OCI-LY7 (cell line): Measurements from ENCODE around the gene THUMPD3. TPM values are rescaled to one million over a fixed set of nuclear protein-coding genes. Genes with fewer than 3 reads are reported as not detected.

Source experiments
- BruUV-seq: library from RNA; stranded (reverse); fragments of 400-500 nt; replicated peaks from 2 replicates; lab custom pipeline; 2021; lab: Mats Ljungman, UMichigan
- CTCF ChIA-PET: fragments of 300-600 bp; sonication (Branson Sonifier 250); formaldehyde crosslinking; loops from one replicate; lab custom pipeline; 2022; ENCODE audit warnings: antibody characterized with exemption; ENCODE audit not compliant: unreplicated experiment; lab: Charles Lee
- POLR2A ChIA-PET: fragments of 300-600 bp; sonication (Branson Sonifier 250); formaldehyde crosslinking; loops from one replicate; lab custom pipeline; 2022; ENCODE audit warnings: antibody characterized with exemption; lab: Charles Lee
- DNase-seq: peaks from one replicate; pipeline ENCODE4 v3.0.0-alpha.2; 2015; ENCODE audit warnings: low spot score
- H2AFZ ChIP-seq: fragments of 200-600 bp; sonication (generic), shearing (Covaris generic); 2 replicates; pipeline ENCODE4 v1.6.1; 2014; ENCODE audit warnings: mild to moderate bottlenecking, antibody characterized with exemption, low read length, moderate library complexity
- H3K27ac ChIP-seq: fragments of 200-600 bp; sonication (generic); 2 replicates; pipeline ENCODE4 v1.5.1; 2014; ENCODE audit warnings: mixed run types, low read depth, mild to moderate bottlenecking, moderate library complexity, low read length, inconsistent platforms; ENCODE audit not compliant: poor library complexity, severe bottlenecking
- H3K36me3 ChIP-seq: fragments of 200-600 bp; sonication (generic); 2 replicates; pipeline ENCODE4 v1.6.1; 2014; ENCODE audit warnings: mild to moderate bottlenecking, antibody characterized with exemption, low read length, moderate library complexity, mixed read lengths; ENCODE audit not compliant: insufficient read depth
- H3K4me1 ChIP-seq: fragments of 200-600 bp; sonication (generic); 2 replicates; pipeline ENCODE4 v1.5.1; 2014; ENCODE audit warnings: mild to moderate bottlenecking, low read length; ENCODE audit not compliant: insufficient read depth, poor library complexity, severe bottlenecking
- H3K4me2 ChIP-seq: fragments of 200-600 bp; sonication (generic); 2 replicates; pipeline ENCODE4 v1.6.1; 2014; ENCODE audit warnings: mild to moderate bottlenecking, low read length
- H3K4me3 ChIP-seq: fragments of 200-600 bp; sonication (generic); 2 replicates; pipeline ENCODE4 v1.5.1; 2014; ENCODE audit warnings: mild to moderate bottlenecking, low read depth, low read length; ENCODE audit not compliant: poor library complexity, severe bottlenecking
- H3K79me2 ChIP-seq: fragments of 200-600 bp; sonication (generic); 2 replicates; pipeline ENCODE4 v1.6.1; 2016; ENCODE audit warnings: low read depth, mild to moderate bottlenecking, low read length, moderate library complexity, mixed read lengths; ENCODE audit not compliant: insufficient read depth
- H3K9me2 ChIP-seq: fragments of 200-600 bp; sonication (generic); 2 replicates; pipeline ENCODE4 v1.6.1; 2016; ENCODE audit warnings: mild to moderate bottlenecking, low read length, mixed read lengths; ENCODE audit not compliant: insufficient read depth
- H3K9me3 ChIP-seq: fragments of 200-600 bp; sonication (generic); 2 replicates; pipeline ENCODE4 v1.6.1; 2014; ENCODE audit warnings: mild to moderate bottlenecking, mixed run types, low read length, mixed read lengths
- H4K20me1 ChIP-seq: fragments of 200-600 bp; sonication (generic); 2 replicates; pipeline ENCODE4 v1.6.1; 2014; ENCODE audit warnings: mild to moderate bottlenecking, antibody characterized with exemption, low read length, moderate library complexity, mixed read lengths; ENCODE audit not compliant: insufficient read depth
- EZH2phosphoT487 ChIP-seq: fragments of 200-600 bp; sonication (generic); IDR thresholded peaks from 2 replicates; pipeline ENCODE4 v1.6.1; 2018; ENCODE audit warnings: low read depth, borderline replicate concordance, mild to moderate bottlenecking, mixed run types, antibody characterized with exemption, low read length, moderate library complexity, mixed read lengths
- intact Hi-C: fragments of 100-400 bp; cut with micrococcal nuclease; formaldehyde crosslinking; loops from one replicate; pipeline ENCODE4 v1.10.0; 2022; ENCODE audit not compliant: unreplicated experiment
- total RNA-seq, 2 experiments: library from RNA; depleted of rRNA in 1 of 2; stranded (reverse); fragments of >200 nt in 1 of 2; shearing (Covaris generic) in 1 of 2; gene quantifications; 2 replicates each; pipeline ENCODE4 v1.2.3, GENCODE V29; 2014 to 2022
- TF ChIP-seq, protein P1 (sequence below): fragments of 200-600 bp; sonication (generic); conservative IDR thresholded peaks from 2 replicates; pipeline ENCODE4 v1.5.1; 2014; ENCODE audit warnings: mild to moderate bottlenecking, antibody characterized with exemption, low read length, moderate library complexity, mixed read lengths

THUMPD3 gene
- total RNA-seq, 2 experiments from 2014 or later: 12.4 to 58.8 TPM

GRCh38 chr3:9369508-9369907 is 6.7 kb downstream of the THUMPD3 start:
- ChIA-PET POLR2A (interaction anchor here (0.7 to 0.9 kb wide), 2 partner anchors 20 to 30 kb away, joined by 3 read pairs; no protein-coding TSS in a partner anchor), CTCF (no interaction called here)
- Histone ChIP-seq H3K4me3 (no peak overlapping the region), H3K4me2 (no peak overlapping the region), H3K79me2 (no peaks in the 10 kb centered on the region; the same call in 1 of the 2 replicates), H3K27ac (no peak overlapping the region), H3K9me2 (no peaks in the 10 kb centered on the region), H3K4me1 (no peaks in the 10 kb centered on the region), H3K9me3 (no peaks in the 10 kb centered on the region), H3K36me3 (peaks cover 89% of the 10 kb centered on the region), H4K20me1 (no peaks in the 10 kb centered on the region), H2AFZ (no peak overlapping the region)
- DNase-seq: no peak
- intact Hi-C loops: no loop called here
- BruUV-seq: no TSS peak
- no peak for TF ChIP-seq EZH2phosphoT487
- TF ChIP-seq, protein P1, sequence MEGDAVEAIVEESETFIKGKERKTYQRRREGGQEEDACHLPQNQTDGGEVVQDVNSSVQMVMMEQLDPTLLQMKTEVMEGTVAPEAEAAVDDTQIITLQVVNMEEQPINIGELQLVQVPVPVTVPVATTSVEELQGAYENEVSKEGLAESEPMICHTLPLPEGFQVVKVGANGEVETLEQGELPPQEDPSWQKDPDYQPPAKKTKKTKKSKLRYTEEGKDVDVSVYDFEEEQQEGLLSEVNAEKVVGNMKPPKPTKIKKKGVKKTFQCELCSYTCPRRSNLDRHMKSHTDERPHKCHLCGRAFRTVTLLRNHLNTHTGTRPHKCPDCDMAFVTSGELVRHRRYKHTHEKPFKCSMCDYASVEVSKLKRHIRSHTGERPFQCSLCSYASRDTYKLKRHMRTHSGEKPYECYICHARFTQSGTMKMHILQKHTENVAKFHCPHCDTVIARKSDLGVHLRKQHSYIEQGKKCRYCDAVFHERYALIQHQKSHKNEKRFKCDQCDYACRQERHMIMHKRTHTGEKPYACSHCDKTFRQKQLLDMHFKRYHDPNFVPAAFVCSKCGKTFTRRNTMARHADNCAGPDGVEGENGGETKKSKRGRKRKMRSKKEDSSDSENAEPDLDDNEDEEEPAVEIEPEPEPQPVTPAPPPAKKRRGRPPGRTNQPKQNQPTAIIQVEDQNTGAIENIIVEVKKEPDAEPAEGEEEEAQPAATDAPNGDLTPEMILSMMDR: no peak

- Histone ChIP-seq H3K79me2 (no peaks in the 10 kb centered on the region), H3K9me2 (no peaks in the 10 kb centered on the region), H3K9me3 (no peaks in the 10 kb centered on the region), H3K4me2 (no peak overlapping the region), H3K4me1 (no peaks in the 10 kb centered on the region), H2AFZ (no peak overlapping the region), H3K4me3 (no peak overlapping the region), H3K27ac (no peak overlapping the region), H3K36me3 (peaks cover 95% of the 10 kb centered on the region), H4K20me1 (0 out of 2 replicates have a peak, but pooled peaks cover 4% of the 10 kb centered on the region)
- POLR2A ChIA-PET: interaction anchor here (0.6 to 1.4 kb wide), 3 partner anchors 11 to 81 kb away, joined by 3 to 8 read pairs (median 4); partner anchors contain the start of gene THUMPD3
- TF ChIP-seq, protein P1: no peak
- TF ChIP-seq EZH2phosphoT487: no peak
- CTCF ChIA-PET: interaction anchor here (1.0 kb wide), 1 partner anchor 10 kb away, joined by 5 read pairs; the partner anchor contains the start of gene THUMPD3
- intact Hi-C loops: no loop called here
- no peak for DNase-seq
- no TSS peak for BruUV-seq
Observed at GRCh38 chr3:9373465-9373864, 10.6 kb downstream of the THUMPD3 start.

- no peak for DNase-seq
- Histone ChIP-seq H3K4me3 (no peak overlapping the region), H2AFZ (no peak overlapping the region), H3K27ac (no peak overlapping the region), H3K79me2 (no peaks in the 10 kb centered on the region), H3K4me2 (no peak overlapping the region), H3K9me2 (no peaks in the 10 kb centered on the region), H3K4me1 (no peaks in the 10 kb centered on the region), H4K20me1 (0 out of 2 replicates have a peak, but pooled peaks cover 4% of the 10 kb centered on the region), H3K9me3 (no peaks in the 10 kb centered on the region), H3K36me3 (peaks cover 85% of the 10 kb centered on the region)
- intact Hi-C loops: no loop called here
- POLR2A ChIA-PET: interaction anchor here (0.5 to 3.1 kb wide), 9 partner anchors 10 to 112 kb away, joined by 3 to 16 read pairs (median 4); partner anchors contain the start of gene THUMPD3
- no peak for TF ChIP-seq EZH2phosphoT487
- TF ChIP-seq, protein P1: no peak
- CTCF ChIA-PET: no interaction called here
- BruUV-seq: no TSS peak
Observed at GRCh38 chr3:9377981-9378380, 15.1 kb downstream of the THUMPD3 start.
